ENCODE data around the gene PDE1A. TPM values are rescaled to one million over a fixed set of nuclear protein-coding genes. Genes with fewer than 3 reads are reported as not detected.

The PDE1A gene
- total and polyA plus RNA-seq, 2 of the 13 experiments (the other 11 are each of a cell fraction or from before 2014, with no cell fraction given): not detected

DNA sequence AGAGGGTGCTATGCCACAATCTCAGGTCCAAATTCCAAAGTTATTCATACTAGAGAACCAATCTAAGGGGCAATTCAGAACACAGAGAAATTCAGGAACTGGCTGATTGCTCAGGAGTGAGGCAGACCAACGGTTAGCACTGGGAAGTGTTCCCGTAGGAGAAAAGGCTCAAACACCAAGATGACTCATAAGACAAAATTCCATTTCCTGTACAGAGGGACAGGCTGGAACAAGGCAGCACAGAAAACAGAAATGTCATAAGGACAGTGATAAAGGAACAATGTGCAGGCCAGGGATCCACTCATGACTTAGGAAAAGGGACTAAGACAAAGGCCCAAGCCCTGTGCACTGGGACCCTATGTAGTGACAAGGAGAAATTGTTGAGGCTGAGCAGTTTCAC is 54.2 kb downstream of the PDE1A start:
- H3K9ac ChIP-seq (ENCODE audit: insufficient read depth, low read depth, low read length): no peak overlapping the region
- no peaks in the 10 kb centered on the region for H4K20me1 ChIP-seq (ENCODE audit: insufficient read depth, low read length)
- peak; percentile 62 for ATAC-seq
- no peak overlapping the region for H3K4me3 ChIP-seq (replicated peaks in 1 of 3; ENCODE audit: insufficient read depth in 1 of 3, low read depth in 2 of 3, low read length in 3 of 3)
- TF ChIP-seq NFYB (CRISPR knock-in tag; IDR thresholded peaks at IDR 0.05): no peak
- TF ChIP-seq ZNF724P (CRISPR knock-in tag; IDR thresholded peaks at IDR 0.05; ENCODE audit: borderline replicate concordance): no peak
- TF ChIP-seq ZNF607 (CRISPR knock-in tag; IDR thresholded peaks at IDR 0.05; ENCODE audit: borderline replicate concordance): no peak
- no peak for TF ChIP-seq SALL1 (CRISPR knock-in tag; IDR thresholded peaks at IDR 0.05)
- no peak for TF ChIP-seq HOXD1 (CRISPR knock-in tag; IDR thresholded peaks at IDR 0.05)
- peak; percentile 80 for TF ChIP-seq FOSL2 (CRISPR knock-in tag; IDR thresholded peaks at IDR 0.05)
- no peak for TF ChIP-seq ZNF672 (CRISPR knock-in tag; IDR thresholded peaks at IDR 0.05)
- TF ChIP-seq NCOA5 (CRISPR knock-in tag; IDR thresholded peaks at IDR 0.05): no peak
- TF ChIP-seq, protein P1, sequence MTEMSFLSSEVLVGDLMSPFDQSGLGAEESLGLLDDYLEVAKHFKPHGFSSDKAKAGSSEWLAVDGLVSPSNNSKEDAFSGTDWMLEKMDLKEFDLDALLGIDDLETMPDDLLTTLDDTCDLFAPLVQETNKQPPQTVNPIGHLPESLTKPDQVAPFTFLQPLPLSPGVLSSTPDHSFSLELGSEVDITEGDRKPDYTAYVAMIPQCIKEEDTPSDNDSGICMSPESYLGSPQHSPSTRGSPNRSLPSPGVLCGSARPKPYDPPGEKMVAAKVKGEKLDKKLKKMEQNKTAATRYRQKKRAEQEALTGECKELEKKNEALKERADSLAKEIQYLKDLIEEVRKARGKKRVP (CRISPR knock-in tag; IDR thresholded peaks at IDR 0.05): no peak
- no peak overlapping the region for H3K27ac ChIP-seq (ENCODE audit: extremely low read length, insufficient read depth, low read length)
- no peaks in the 10 kb centered on the region for H3K79me2 ChIP-seq (ENCODE audit: insufficient read depth, low read length)
- peak; percentile 11 for DNase-seq (ENCODE audit: low spot score)
- no peak overlapping the region for H3K4me2 ChIP-seq (ENCODE audit: low read depth, low read length)
- H3K36me3 ChIP-seq (replicated peaks in 1 of 2; ENCODE audit: control insufficient read depth in 1 of 2, insufficient read depth in 2 of 2, low read length in 2 of 2): no peaks in the 10 kb centered on the region
- intact Hi-C loops (cut with micrococcal nuclease; ENCODE audit: unreplicated experiment) (no loop called here), in situ Hi-C loops (cut with HindIII; ENCODE audit: extremely low pct_ligation_motif_present, low pct_unique_long_range_greater_than_20kb) (no loop called here)
- ChIA-PET CTCF (ENCODE audit: low intra/inter-chr PET ratio, low total read pairs) (no interaction called here), POLR2A (no interaction called here)
- H2AFZ ChIP-seq (ENCODE audit: low read length): no peak overlapping the region
- H3K4me1 ChIP-seq (ENCODE audit: insufficient read depth, low read length): no peaks in the 10 kb centered on the region
- no peak for FAIRE-seq
- WGBS (ENCODE audit: low lambda C conversion rate): 0% methylated on average over 2 of the region's 2 CpGs
- H3K9me3 ChIP-seq (ENCODE audit: low read length): peaks cover 29% of the 10 kb centered on the region
- no TSS peak for BruUV-seq (replicated peaks)
- no peaks in the 10 kb centered on the region for H3K27me3 ChIP-seq (ENCODE audit: control insufficient read depth in 1 of 2, insufficient read depth in 2 of 2, low read length in 2 of 2)

DNA sequence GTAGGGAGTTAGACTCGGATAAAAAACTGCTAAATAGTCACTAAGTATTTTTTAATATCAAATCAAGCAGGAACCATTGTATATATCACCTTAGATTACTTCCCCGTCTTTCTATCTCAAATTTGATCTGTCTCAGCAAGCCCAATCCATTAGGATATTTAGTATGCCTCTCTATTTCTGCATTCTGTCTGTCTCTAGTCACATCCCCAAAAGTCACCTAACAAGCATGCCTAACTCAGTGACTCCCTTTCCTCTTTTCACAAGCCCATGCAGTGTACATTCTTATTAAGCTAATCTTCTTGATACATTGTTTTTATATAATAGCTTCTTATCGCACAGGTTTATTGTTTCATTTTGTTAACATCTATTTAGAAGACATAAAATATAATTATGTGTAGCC is 57.8 kb downstream of the PDE1A start:
- ChIA-PET CTCF (ENCODE audit: low intra/inter-chr PET ratio, low total read pairs) (no interaction called here), POLR2A (no interaction called here)
- Histone ChIP-seq H3K27me3 (ENCODE audit: control insufficient read depth in 1 of 2, insufficient read depth in 2 of 2, low read length in 2 of 2) (no peaks in the 10 kb centered on the region), H3K4me3 (replicated peaks in 1 of 3; ENCODE audit: insufficient read depth in 1 of 3, low read depth in 2 of 3, low read length in 3 of 3) (no peak overlapping the region), H3K9me3 (ENCODE audit: low read length) (no peaks in the 10 kb centered on the region), H3K4me1 (ENCODE audit: insufficient read depth, low read length) (no peaks in the 10 kb centered on the region), H3K79me2 (ENCODE audit: insufficient read depth, low read length) (no peaks in the 10 kb centered on the region), H3K27ac (ENCODE audit: extremely low read length, insufficient read depth, low read length) (no peak overlapping the region), H3K4me2 (ENCODE audit: low read depth, low read length) (no peak overlapping the region), H3K36me3 (replicated peaks in 1 of 2; ENCODE audit: control insufficient read depth in 1 of 2, insufficient read depth in 2 of 2, low read length in 2 of 2) (no peaks in the 10 kb centered on the region), H3K9ac (ENCODE audit: insufficient read depth, low read depth, low read length) (no peak overlapping the region), H2AFZ (ENCODE audit: low read length) (no peak overlapping the region), H4K20me1 (ENCODE audit: insufficient read depth, low read length) (no peaks in the 10 kb centered on the region)
- no TSS peak for BruUV-seq (replicated peaks)
- intact Hi-C loops (cut with micrococcal nuclease; ENCODE audit: unreplicated experiment) (loop anchor here (1.0 kb wide), 1 partner anchor 70 kb away; no protein-coding TSS in a partner anchor), in situ Hi-C loops (cut with HindIII; ENCODE audit: extremely low pct_ligation_motif_present, low pct_unique_long_range_greater_than_20kb) (no loop called here)
- WGBS (ENCODE audit: low lambda C conversion rate): 7% methylated on average over 3 of the region's 3 CpGs
- FAIRE-seq: no peak
- ATAC-seq: no peak
- DNase-seq (ENCODE audit: low spot score): no peak
- TF ChIP-seq ZNF230 (CRISPR knock-in tag; IDR thresholded peaks at IDR 0.05): no peak
- TF ChIP-seq ZNF713 (CRISPR knock-in tag; IDR thresholded peaks at IDR 0.05): no peak
- no peak for TF ChIP-seq NFKB2 (CRISPR knock-in tag; IDR thresholded peaks at IDR 0.05; ENCODE audit: borderline replicate concordance)
- TF ChIP-seq, protein P2, sequence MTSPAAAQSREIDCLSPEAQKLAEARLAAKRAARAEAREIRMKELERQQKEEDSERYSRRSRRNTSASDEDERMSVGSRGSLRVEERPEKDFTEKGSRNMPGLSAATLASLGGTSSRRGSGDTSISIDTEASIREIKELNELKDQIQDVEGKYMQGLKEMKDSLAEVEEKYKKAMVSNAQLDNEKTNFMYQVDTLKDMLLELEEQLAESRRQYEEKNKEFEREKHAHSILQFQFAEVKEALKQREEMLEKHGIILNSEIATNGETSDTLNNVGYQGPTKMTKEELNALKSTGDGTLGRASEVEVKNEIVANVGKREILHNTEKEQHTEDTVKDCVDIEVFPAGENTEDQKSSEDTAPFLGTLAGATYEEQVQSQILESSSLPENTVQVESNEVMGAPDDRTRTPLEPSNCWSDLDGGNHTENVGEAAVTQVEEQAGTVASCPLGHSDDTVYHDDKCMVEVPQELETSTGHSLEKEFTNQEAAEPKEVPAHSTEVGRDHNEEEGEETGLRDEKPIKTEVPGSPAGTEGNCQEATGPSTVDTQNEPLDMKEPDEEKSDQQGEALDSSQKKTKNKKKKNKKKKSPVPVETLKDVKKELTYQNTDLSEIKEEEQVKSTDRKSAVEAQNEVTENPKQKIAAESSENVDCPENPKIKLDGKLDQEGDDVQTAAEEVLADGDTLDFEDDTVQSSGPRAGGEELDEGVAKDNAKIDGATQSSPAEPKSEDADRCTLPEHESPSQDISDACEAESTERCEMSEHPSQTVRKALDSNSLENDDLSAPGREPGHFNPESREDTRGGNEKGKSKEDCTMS (CRISPR knock-in tag; conservative IDR thresholded peaks at IDR 0.05): no peak
- no peak for TF ChIP-seq SSRP1 (CRISPR knock-in tag; IDR thresholded peaks at IDR 0.05)

All from HepG2 (cell line).